H1 (cell line): ENCODE measurements around the gene ADAMTS4. TPM values are rescaled to one million over a fixed set of nuclear protein-coding genes. Genes with fewer than 3 reads are reported as not detected.

Source experiments
- CBX8 ChIP-seq: fragments of 300-800, 300-1000 bp; sonication (generic); IDR thresholded peaks from 2 replicates; pipeline ENCODE4 v1.7.1; 2016; ENCODE audit warnings: low read depth, low read length, borderline replicate concordance
- CEBPB ChIP-seq: IDR thresholded peaks from 2 replicates; pipeline ENCODE4 v1.6.1; 2012; ENCODE audit warnings: low read depth, low read length
- GABPA ChIP-seq: IDR thresholded peaks from 2 replicates; pipeline ENCODE4 v1.6.1; 2011; ENCODE audit warnings: mild to moderate bottlenecking, low read length, moderate library complexity, borderline replicate concordance; ENCODE audit not compliant: insufficient read depth
- KDM1A ChIP-seq: fragments of 200-600, 300-600 bp; sonication (generic); IDR thresholded peaks from 2 replicates; pipeline ENCODE4 v1.7.1; 2016; ENCODE audit warnings: mild to moderate bottlenecking, low read length, borderline replicate concordance
- YY1 ChIP-seq: IDR thresholded peaks from 2 replicates; pipeline ENCODE4 v1.6.1; 2011; ENCODE audit warnings: low read depth, mild to moderate bottlenecking, low read length
- polyA plus RNA-seq, 7 experiments: library from polyadenylated mRNA; depleted of rRNA in 3 of 7; stranded (reverse) in 5 of 7; unstranded in 2 of 7; fragments of >200 nt in 5 of 7; fragments of 200-250 nt in 2 of 7; gene quantifications; 1 replicate in 5 of 7; 2 replicates in 1 of 7; 4 replicates in 1 of 7; pipeline versions ENCODE4 v1.2.1 to v1.2.3, GENCODE V29; 2011 to 2013; ENCODE audit warnings: missing spikeins in 2 of 7, mixed read lengths in 2 of 7
- total RNA-seq: library from RNA; stranded (reverse); fragmentation: NEBNext Ultra II Directional; extraction: Animal tissue kit (Norgen Biotek cat#: 25700); gene quantifications from 2 replicates; pipeline ENCODE4 v1.2.1, GENCODE V29; 2021

ADAMTS4 gene
- total and polyA plus RNA-seq, 2 of the 8 experiments (the other 6 are each of a cell fraction or from before 2014, with no cell fraction given): 4.6 to 7.2 TPM

GRCh38 chr1:161173711-161174110 lies 25.1 kb downstream of the ADAMTS4 start (continued):
- TF ChIP-seq GABPA: no peak
- no peak for TF ChIP-seq YY1
- no peak for TF ChIP-seq CEBPB
- no peak for TF ChIP-seq KDM1A
- TF ChIP-seq CBX8: no peak
